AG04450 (cell line): ENCODE measurements around the gene FLACC1. TPM values are rescaled to one million over a fixed set of nuclear protein-coding genes. Genes with fewer than 3 reads are reported as not detected.

Source experiments
- CTCF ChIA-PET: fragments of 300-600, 350-600 bp; formaldehyde crosslinking; extraction: SDS; loops from one replicate; lab custom pipeline; 2022; ENCODE audit warnings: antibody characterized with exemption, inconsistent platforms; lab: Charles Lee
- POLR2A ChIA-PET: fragments of 350-600 bp; formaldehyde crosslinking; extraction: SDS; loops from one replicate; lab custom pipeline; 2021; ENCODE audit warnings: antibody characterized with exemption, inconsistent platforms; lab: Yijun Ruan, JAX
- DNase-seq: peaks from one replicate; pipeline ENCODE4 v3.0.0-alpha.2; 2011; ENCODE audit warnings: low read depth, low spot score
- H3K27ac ChIP-seq: one replicate; pipeline ENCODE4 v1.5.1; 2012; ENCODE audit warnings: low read depth, low read length, control low read depth
- H3K27me3 ChIP-seq: one replicate; pipeline ENCODE4 v1.6.0; 2012; ENCODE audit warnings: low read length; ENCODE audit not compliant: control insufficient read depth, insufficient read depth
- H3K4me3 ChIP-seq: 2 replicates; pipeline ENCODE4 v1.5.1; 2011; ENCODE audit warnings: mild to moderate bottlenecking, low read depth, low read length, control low read depth
- H3K9me3 ChIP-seq: 2 replicates; pipeline ENCODE4 v1.5.1; 2012; ENCODE audit warnings: low read length; ENCODE audit not compliant: control insufficient read depth, insufficient read depth
- polyA plus RNA-seq: library from polyadenylated mRNA; depleted of rRNA; stranded (reverse); fragments of >200 nt; gene quantifications from 2 replicates; pipeline ENCODE4 v1.2.3, GENCODE V29; 2011
- TF ChIP-seq, protein P1 (sequence below): IDR thresholded peaks from 2 replicates; pipeline ENCODE4 v1.5.1; 2011; ENCODE audit warnings: low read depth, low read length, control low read depth, inconsistent platforms

Gene FLACC1
- polyA plus RNA-seq, 1 experiment, result 1.1 TPM

DNA sequence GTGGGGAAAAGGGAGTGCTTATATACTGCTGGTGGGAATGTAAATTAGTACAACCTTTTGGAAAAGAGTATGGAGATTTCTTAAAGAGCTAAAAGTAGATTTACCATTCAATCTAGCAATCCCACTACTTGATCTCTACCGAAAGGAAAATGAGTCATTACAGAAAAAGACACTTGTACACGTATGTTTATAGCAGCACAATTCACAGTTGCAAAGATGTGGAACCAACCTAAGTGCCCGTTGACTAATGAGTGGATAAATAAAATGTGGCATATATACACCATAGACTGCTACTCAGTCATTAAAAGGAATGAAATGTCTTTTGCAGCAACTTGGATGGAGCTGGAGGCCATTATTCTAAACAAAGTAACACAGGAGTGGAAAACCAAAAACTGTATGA, 29.5 kb downstream of the FLACC1 start:
- Histone ChIP-seq H3K4me3 (no peak overlapping the region), H3K27me3 (no peaks in the 10 kb centered on the region), H3K27ac (no peak overlapping the region), H3K9me3 (no peaks in the 10 kb centered on the region)
- DNase-seq, result no peak
- CTCF ChIA-PET, result no interaction called here
- POLR2A ChIA-PET, result no interaction called here
- TF ChIP-seq, protein P1, sequence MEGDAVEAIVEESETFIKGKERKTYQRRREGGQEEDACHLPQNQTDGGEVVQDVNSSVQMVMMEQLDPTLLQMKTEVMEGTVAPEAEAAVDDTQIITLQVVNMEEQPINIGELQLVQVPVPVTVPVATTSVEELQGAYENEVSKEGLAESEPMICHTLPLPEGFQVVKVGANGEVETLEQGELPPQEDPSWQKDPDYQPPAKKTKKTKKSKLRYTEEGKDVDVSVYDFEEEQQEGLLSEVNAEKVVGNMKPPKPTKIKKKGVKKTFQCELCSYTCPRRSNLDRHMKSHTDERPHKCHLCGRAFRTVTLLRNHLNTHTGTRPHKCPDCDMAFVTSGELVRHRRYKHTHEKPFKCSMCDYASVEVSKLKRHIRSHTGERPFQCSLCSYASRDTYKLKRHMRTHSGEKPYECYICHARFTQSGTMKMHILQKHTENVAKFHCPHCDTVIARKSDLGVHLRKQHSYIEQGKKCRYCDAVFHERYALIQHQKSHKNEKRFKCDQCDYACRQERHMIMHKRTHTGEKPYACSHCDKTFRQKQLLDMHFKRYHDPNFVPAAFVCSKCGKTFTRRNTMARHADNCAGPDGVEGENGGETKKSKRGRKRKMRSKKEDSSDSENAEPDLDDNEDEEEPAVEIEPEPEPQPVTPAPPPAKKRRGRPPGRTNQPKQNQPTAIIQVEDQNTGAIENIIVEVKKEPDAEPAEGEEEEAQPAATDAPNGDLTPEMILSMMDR, result no peak

DNA sequence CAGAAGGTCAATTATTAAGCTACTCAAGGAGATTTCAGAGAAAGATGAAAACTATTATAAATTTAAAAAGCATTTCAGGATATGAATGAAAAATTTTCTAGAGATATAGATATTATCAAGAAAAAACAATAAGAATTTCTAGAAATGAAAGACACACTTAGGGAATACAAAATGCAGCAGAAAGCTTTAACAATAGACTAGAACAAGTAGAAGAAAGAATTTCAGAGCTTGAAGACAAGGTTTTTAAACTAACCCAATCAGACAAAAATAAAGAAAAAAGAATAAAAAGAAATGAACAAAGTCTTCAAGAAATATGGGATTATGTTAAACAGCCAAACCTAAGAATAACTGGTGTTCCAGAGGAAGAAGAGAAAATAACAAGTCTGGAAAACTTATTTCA, 34.4 kb downstream of the FLACC1 start:
- Histone ChIP-seq H3K27ac (no peak overlapping the region), H3K4me3 (no peak overlapping the region), H3K27me3 (no peaks in the 10 kb centered on the region), H3K9me3 (peaks cover 8% of the 10 kb centered on the region)
- POLR2A ChIA-PET, result no interaction called here
- CTCF ChIA-PET, result interaction anchor here (0.6 to 0.7 kb wide), 2 partner anchors 13 to 206 kb away, joined by 3 read pairs; no protein-coding TSS in a partner anchor
- TF ChIP-seq, protein P1, result no peak
- DNase-seq, result no peak

DNA sequence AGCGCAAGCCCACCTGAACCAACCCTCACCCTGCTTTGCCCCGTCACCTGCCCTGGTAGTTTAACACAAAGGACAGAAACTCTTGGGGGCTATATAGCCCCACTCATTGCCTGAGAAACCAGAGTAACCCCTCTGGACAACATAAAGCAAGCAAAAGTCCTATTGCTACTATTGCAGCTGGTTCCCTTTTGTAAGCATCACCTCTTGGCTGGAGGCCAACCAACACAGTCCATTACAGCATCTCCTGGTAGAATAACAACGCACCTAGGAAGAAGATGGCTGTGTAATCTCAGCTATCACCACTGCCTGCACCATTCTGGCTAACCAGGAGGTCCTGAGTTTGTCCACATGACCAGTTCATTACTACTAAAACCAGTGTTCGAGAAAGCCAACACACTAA, 36.4 kb downstream of the FLACC1 start:
- CTCF ChIA-PET, result interaction anchor here (1.6 kb wide), 1 partner anchor 88 kb away, joined by 4 read pairs; no protein-coding TSS in a partner anchor

DNA sequence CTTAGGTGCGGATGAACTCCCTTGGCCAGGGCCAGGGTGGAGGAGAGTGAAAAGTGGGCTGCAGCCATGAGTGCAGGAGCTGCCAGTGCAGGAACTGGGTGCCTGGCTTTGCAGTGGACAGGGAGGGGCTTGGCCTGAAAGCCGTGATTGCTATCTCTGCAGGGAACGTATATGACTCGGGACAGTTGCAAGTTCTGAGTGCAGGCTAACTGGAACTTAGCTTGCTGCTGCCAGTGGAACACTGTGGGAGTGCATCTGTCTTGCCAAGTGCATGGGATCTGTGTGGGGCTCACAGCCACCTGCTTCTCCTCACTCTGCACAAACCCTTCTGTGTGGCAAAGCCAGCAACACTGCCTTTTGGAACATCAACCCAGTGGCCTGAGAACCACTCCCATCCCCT, 36.9 kb downstream of the FLACC1 start:
- ChIA-PET POLR2A (no interaction called here), CTCF (interaction anchor here (1.6 kb wide), 1 partner anchor 88 kb away, joined by 4 read pairs; no protein-coding TSS in a partner anchor)
- DNase-seq, result no peak
- Histone ChIP-seq H3K27me3 (no peaks in the 10 kb centered on the region), H3K9me3 (peaks cover 8% of the 10 kb centered on the region), H3K4me3 (no peak overlapping the region), H3K27ac (no peak overlapping the region)
- TF ChIP-seq, protein P1, result no peak

More for the DNA sequence above, 36.4 kb downstream of the FLACC1 start:
- H3K9me3 ChIP-seq, result peaks cover 8% of the 10 kb centered on the region
- no peak for DNase-seq
- POLR2A ChIA-PET, result no interaction called here
- no peak overlapping the region for H3K27ac ChIP-seq
- no peaks in the 10 kb centered on the region for H3K27me3 ChIP-seq
- TF ChIP-seq, protein P1, result no peak
- H3K4me3 ChIP-seq, result no peak overlapping the region

DNA sequence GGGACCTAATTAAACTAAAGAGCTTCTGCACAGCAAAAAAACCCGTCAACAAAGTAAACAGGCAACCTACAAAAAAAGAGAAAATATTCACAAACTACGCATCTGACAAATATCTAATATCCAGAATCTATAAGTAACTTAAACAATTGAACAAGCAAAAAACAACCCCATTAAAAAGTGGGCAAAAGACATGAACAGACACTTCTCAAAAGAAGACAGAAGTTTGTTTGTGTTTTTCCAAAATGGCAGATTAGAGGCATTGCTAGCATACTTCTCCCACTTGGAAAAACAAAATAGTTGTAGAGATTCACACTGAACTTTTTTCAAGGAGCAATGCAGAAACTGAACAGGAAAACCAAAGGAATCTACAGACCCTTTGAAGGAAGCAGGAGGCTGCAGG, 37.6 kb downstream of the FLACC1 start:
- no peak for DNase-seq
- CTCF ChIA-PET, result no interaction called here
- Histone ChIP-seq H3K9me3 (peaks cover 8% of the 10 kb centered on the region), H3K27me3 (no peaks in the 10 kb centered on the region), H3K27ac (no peak overlapping the region), H3K4me3 (no peak overlapping the region)
- TF ChIP-seq, protein P1, result no peak
- POLR2A ChIA-PET, result no interaction called here
